ENCODE measurements around the gene RXRA.

RXRA gene

DNA sequence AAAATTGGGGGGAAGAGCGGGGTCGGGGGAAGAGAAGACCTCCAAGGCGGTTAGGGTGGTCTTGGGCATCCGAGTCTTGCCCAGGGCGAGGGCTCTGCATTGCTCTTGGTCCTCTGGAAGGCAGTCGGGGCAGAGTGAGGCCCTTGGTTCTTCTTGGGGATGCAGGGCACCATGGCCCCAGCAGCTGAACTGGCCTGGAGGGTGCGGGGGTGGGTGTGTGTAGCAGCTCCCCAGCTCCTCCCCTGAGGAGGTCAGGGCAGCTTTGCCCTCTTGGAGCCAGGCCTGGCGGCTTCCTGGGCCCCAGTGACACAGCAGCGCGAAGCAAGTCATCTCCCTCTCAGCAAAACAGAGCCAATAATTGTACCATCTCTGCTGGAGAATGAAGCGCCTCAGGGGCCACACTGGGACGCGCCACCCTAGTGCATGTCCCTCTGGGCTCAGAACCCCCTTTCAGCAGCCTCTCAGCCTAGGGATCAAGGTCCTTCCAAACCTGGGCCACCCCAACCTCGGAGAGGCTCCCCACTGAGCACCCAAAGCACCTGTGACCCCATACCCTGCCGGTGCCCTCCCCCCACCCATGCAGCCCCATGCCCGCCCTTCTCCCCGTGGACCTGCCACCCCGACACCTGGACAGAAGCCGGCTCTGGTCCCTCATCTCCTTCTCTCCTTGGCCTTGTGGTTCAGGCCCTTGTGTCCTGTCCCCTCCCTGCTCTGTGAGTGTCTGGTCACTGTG, 10.4 kb upstream of the RXRA start:
- Histone ChIP-seq H3K9me3 (ENCODE audit: control insufficient read depth, insufficient read depth, low read depth, low read length) (no peaks in the 10 kb centered on the region), H3K4me1 (ENCODE audit: control insufficient read depth, insufficient read depth, low read length) (no peaks in the 10 kb centered on the region), H3K4me3 (ENCODE audit: low read depth, low read length) (no peak overlapping the region), H3K36me3 (ENCODE audit: control insufficient read depth in 2 of 2, insufficient read depth in 1 of 2, low read length in 2 of 2) (no peaks in the 10 kb centered on the region), H3K27ac (ENCODE audit: extremely low read depth, low read depth, low read length) (no peak overlapping the region)
- CTCF ChIA-PET: interaction anchor here (1.0 kb wide), 1 partner anchor 9 kb away, joined by 3 read pairs; no protein-coding TSS in a partner anchor
- TF ChIP-seq ZNF37A (tag by site-specific recombination; IDR thresholded peaks at IDR 0.05): no peak
- no peak for TF ChIP-seq ZNF335 (tag by site-specific recombination; conservative IDR thresholded peaks at IDR 0.05)
- POLR2A ChIA-PET: no interaction called here

- POLR2A ChIA-PET: no interaction called here
- CTCF ChIA-PET: interaction anchor here (1.0 kb wide), 1 partner anchor 9 kb away, joined by 3 read pairs; no protein-coding TSS in a partner anchor
- TF ChIP-seq SCRT2 (tag by site-specific recombination; IDR thresholded peaks at IDR 0.05) (peak; percentile 95), ZEB2 (tag by site-specific recombination; IDR thresholded peaks at IDR 0.05) (no peak), ZNF791 (tag by site-specific recombination; IDR thresholded peaks at IDR 0.05) (no peak), GLIS2 (tag by site-specific recombination; IDR thresholded peaks at IDR 0.05) (peak; percentile 42; the same call in 1 of the 2 replicates), ZNF174 (tag by site-specific recombination; IDR thresholded peaks at IDR 0.05) (no peak), PRDM1 (tag by site-specific recombination; IDR thresholded peaks at IDR 0.05) (no peak), ZNF449 (tag by site-specific recombination; IDR thresholded peaks at IDR 0.05) (0 out of 2 replicates have a peak, but pooled peaks have one; percentile 50), ZBTB11 (tag by site-specific recombination; conservative IDR thresholded peaks at IDR 0.05; ENCODE audit: low read depth) (no peak), SCRT1 (tag by site-specific recombination; IDR thresholded peaks at IDR 0.05; ENCODE audit: borderline replicate concordance) (peak; percentile 68; the same call in 1 of the 2 replicates), RBAK (tag by site-specific recombination; IDR thresholded peaks at IDR 0.05) (no peak), GLIS1 (tag by site-specific recombination; IDR thresholded peaks at IDR 0.05) (peak; percentile 48), ZIC2 (tag by site-specific recombination; IDR thresholded peaks at IDR 0.05) (peak; percentile 33)
- TF ChIP-seq, protein P1, sequence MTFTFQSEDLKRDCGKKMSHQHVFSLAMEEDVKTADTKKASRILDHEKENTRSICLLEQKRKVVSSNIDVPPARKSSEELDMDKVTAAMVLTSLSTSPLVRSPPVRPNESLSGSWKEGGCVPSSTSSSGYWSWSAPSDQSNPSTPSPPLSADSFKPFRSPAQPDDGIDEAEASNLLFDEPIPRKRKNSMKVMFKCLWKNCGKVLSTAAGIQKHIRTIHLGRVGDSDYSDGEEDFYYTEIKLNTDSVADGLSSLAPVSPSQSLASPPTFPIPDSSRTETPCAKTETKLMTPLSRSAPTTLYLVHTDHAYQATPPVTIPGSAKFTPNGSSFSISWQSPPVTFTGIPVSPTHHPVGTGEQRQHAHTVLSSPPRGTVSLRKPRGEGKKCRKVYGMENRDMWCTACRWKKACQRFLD (tag by site-specific recombination; IDR thresholded peaks at IDR 0.05): no peak
- TF ChIP-seq, protein P2, sequence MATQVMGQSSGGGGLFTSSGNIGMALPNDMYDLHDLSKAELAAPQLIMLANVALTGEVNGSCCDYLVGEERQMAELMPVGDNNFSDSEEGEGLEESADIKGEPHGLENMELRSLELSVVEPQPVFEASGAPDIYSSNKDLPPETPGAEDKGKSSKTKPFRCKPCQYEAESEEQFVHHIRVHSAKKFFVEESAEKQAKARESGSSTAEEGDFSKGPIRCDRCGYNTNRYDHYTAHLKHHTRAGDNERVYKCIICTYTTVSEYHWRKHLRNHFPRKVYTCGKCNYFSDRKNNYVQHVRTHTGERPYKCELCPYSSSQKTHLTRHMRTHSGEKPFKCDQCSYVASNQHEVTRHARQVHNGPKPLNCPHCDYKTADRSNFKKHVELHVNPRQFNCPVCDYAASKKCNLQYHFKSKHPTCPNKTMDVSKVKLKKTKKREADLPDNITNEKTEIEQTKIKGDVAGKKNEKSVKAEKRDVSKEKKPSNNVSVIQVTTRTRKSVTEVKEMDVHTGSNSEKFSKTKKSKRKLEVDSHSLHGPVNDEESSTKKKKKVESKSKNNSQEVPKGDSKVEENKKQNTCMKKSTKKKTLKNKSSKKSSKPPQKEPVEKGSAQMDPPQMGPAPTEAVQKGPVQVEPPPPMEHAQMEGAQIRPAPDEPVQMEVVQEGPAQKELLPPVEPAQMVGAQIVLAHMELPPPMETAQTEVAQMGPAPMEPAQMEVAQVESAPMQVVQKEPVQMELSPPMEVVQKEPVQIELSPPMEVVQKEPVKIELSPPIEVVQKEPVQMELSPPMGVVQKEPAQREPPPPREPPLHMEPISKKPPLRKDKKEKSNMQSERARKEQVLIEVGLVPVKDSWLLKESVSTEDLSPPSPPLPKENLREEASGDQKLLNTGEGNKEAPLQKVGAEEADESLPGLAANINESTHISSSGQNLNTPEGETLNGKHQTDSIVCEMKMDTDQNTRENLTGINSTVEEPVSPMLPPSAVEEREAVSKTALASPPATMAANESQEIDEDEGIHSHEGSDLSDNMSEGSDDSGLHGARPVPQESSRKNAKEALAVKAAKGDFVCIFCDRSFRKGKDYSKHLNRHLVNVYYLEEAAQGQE (tag by site-specific recombination; IDR thresholded peaks at IDR 0.05): no peak
- Histone ChIP-seq H3K27ac (ENCODE audit: extremely low read depth, low read depth, low read length) (no peak overlapping the region), H3K4me3 (ENCODE audit: low read depth, low read length) (no peak overlapping the region), H3K9me3 (ENCODE audit: control insufficient read depth, insufficient read depth, low read depth, low read length) (no peaks in the 10 kb centered on the region), H3K36me3 (ENCODE audit: control insufficient read depth in 2 of 2, insufficient read depth in 1 of 2, low read length in 2 of 2) (no peaks in the 10 kb centered on the region), H3K4me1 (ENCODE audit: control insufficient read depth, insufficient read depth, low read length) (no peaks in the 10 kb centered on the region)
Observed at GRCh38 chr9:134316449-134317160, 9.7 kb upstream of the RXRA start.

Data from HEK293 (cell line).